ENCODE data around the gene C11orf52. TPM values are rescaled to one million over a fixed set of nuclear protein-coding genes. Genes with fewer than 3 reads are reported as not detected.

The C11orf52 gene
- total RNA-seq, 1 experiment from 2014 or later = 4.0 TPM

DNA sequence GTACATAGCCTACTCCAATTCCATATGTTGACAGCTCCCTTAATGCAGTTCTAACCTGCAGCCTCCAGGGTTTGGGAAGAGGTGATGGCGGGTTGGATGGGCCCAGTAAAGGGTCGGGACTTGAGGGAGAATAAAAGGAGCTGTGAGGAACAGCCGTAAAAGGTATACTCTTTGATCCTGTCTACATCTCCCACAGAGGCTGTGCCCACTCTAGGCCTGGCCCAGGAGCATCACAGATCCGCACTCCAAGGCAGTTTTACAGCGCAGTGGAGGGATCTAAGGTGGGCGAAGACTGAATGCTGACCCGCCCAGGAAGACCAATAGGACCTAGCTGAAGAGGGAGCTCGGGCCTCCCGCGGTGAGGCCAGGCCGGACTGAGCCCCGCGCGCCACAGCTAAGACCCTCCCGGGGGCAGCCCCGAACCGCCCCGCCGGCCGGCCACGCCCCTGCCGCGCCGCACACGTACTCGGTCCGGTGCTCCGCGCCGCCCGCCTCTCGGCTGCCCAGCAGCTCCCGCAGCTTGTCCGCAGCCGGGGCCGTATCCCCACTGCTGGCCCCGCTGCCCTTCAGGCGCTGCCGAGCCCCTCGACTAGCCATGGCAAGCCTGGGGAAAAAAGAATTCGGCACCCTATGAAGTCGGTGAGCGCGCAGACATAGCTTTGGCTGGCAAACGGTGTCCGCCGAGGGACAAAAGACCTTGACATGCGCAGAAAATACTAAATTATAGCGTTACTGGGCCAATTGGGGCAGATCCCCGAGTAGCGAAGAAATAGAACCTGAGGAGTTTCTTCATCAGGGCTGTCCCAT lies 47.6 kb upstream of the C11orf52 start, which contains the start of gene ALG9:
TSS of gene ALG9 (minus strand) at position 696 of the 807 bp plus-strand sequence. CDS start at position 597, 99 bp downstream.
- Histone ChIP-seq H4K20me1 (ENCODE audit: control insufficient read depth, insufficient read depth, insufficient read length) (no peaks in the 10 kb centered on the region), H3K27me3 (ENCODE audit: insufficient read depth, low read length) (no peaks in the 10 kb centered on the region), H4K5ac (ENCODE audit: insufficient read length, low read depth, low read length) (no peak within 1 kb of the TSS), H4K91ac (ENCODE audit: insufficient read length, low read depth, low read length) (no peak within 1 kb of the TSS), H3K27ac (ENCODE audit: insufficient read length, low read depth, low read length) (no peak within 1 kb of the TSS), H2AK5ac (ENCODE audit: insufficient read length, low read length) (no peak within 1 kb of the TSS), H3T11ph (ENCODE audit: low read length) (no peak within 1 kb of the TSS), H2BK12ac (ENCODE audit: insufficient read length, low read depth, low read length) (no peak within 1 kb of the TSS), H3K56ac (ENCODE audit: insufficient read length, low read depth, low read length) (no peak within 1 kb of the TSS), H3K4me1 (ENCODE audit: insufficient read depth, low read length) (no peaks in the 10 kb centered on the region), H2BK20ac (ENCODE audit: low read depth, low read length, poor library complexity, severe bottlenecking) (no peak within 1 kb of the TSS), H2BK15ac (ENCODE audit: low read depth, low read length) (no peak within 1 kb of the TSS), H2AFZ (ENCODE audit: low read length) (peak within 1 kb of the TSS; percentile 94), H3K18ac (ENCODE audit: insufficient read length, low read depth, low read length) (no peak within 1 kb of the TSS), H3K9me3 (ENCODE audit: control insufficient read depth, low read depth, low read length) (no peaks in the 10 kb centered on the region), H3K14ac (ENCODE audit: insufficient read depth, low read length) (peak within 1 kb of the TSS; percentile 32), H2BK120ac (ENCODE audit: low read depth, low read length, poor library complexity, severe bottlenecking) (no peak within 1 kb of the TSS), H3K79me1 (ENCODE audit: insufficient read depth, low read depth, low read length, poor library complexity, severe bottlenecking) (no peaks in the 10 kb centered on the region), H3K79me2 (ENCODE audit: insufficient read depth, low read length) (no peaks in the 10 kb centered on the region), H3K23me2 (ENCODE audit: insufficient read length, low read depth, low read length, poor library complexity, severe bottlenecking) (peaks cover 3% of the 10 kb centered on the region), H3K4ac (ENCODE audit: low read depth, low read length) (no peak within 1 kb of the TSS), H2BK5ac (ENCODE audit: insufficient read length, low read length) (no peak within 1 kb of the TSS), H4K8ac (replicated peaks; ENCODE audit: insufficient read length, low read depth, low read length) (no peak within 1 kb of the TSS), H3K23ac (ENCODE audit: insufficient read length, low read depth, low read length) (no peak within 1 kb of the TSS), H3K9ac (ENCODE audit: extremely low read depth, insufficient read length, low read length) (peak within 1 kb of the TSS; percentile 61), H3K4me2 (ENCODE audit: insufficient read depth, insufficient read length, low read length) (peak within 1 kb of the TSS; percentile 93)
- peak within 1 kb of the TSS; percentile 92 to 95 for H3K4me3 Mint-ChIP-seq
- DNase-seq = peak; percentile 81
- TF ChIP-seq, protein P1, sequence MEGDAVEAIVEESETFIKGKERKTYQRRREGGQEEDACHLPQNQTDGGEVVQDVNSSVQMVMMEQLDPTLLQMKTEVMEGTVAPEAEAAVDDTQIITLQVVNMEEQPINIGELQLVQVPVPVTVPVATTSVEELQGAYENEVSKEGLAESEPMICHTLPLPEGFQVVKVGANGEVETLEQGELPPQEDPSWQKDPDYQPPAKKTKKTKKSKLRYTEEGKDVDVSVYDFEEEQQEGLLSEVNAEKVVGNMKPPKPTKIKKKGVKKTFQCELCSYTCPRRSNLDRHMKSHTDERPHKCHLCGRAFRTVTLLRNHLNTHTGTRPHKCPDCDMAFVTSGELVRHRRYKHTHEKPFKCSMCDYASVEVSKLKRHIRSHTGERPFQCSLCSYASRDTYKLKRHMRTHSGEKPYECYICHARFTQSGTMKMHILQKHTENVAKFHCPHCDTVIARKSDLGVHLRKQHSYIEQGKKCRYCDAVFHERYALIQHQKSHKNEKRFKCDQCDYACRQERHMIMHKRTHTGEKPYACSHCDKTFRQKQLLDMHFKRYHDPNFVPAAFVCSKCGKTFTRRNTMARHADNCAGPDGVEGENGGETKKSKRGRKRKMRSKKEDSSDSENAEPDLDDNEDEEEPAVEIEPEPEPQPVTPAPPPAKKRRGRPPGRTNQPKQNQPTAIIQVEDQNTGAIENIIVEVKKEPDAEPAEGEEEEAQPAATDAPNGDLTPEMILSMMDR (conservative IDR thresholded peaks at IDR 0.05) = peak; percentile 58
- no peaks in the 10 kb centered on the region for H3K9me3 Mint-ChIP-seq
- no CpG with 5 or more reads among the region's 51 CpGs for WGBS (ENCODE audit: extremely low coverage, insufficient read length, low lambda C conversion rate)
- peak within 1 kb of the TSS; percentile 53 to 95 (median 87); a peak in 5 of 7 replicates for H3K27ac Mint-ChIP-seq
- H3K4me1 Mint-ChIP-seq = peaks cover 13% of the 10 kb centered on the region in 2 experiments
- no peaks in the 10 kb centered on the region for H3K27me3 Mint-ChIP-seq (ENCODE audit: low read depth)
- peaks cover 0 to 26% (median 26%) of the 10 kb centered on the region in 3 experiments; a peak in 5 of 7 replicates for H3K36me3 Mint-ChIP-seq (ENCODE audit: insufficient read depth in 1 of 3, low read depth in 3 of 3)

All from H9 (cell line).